Parathyroid adenoma (tissue), 2 donors: Measurements from ENCODE around the gene CPA1.
A peak's percentile ranks its signal among the peaks of the same experiment; 100 is the strongest.

Experiments used
- H2AFZ ChIP-seq: fragments of 300-600 bp; sonication (generic); one replicate; pipeline ENCODE4 v1.7.0; 2017; ENCODE audit warnings: antibody characterized with exemption, mild to moderate bottlenecking
- H3K27ac ChIP-seq: fragments of 300-600 bp; sonication (generic); one replicate; pipeline ENCODE4 v1.7.0; 2017
- H3K27me3 ChIP-seq: fragments of 300-600 bp; sonication (generic); one replicate; pipeline ENCODE4 v1.7.0; 2017; ENCODE audit warnings: low read length; ENCODE audit not compliant: control insufficient read depth, insufficient read depth
- H3K36me3 ChIP-seq: fragments of 300-600 bp; sonication (generic); one replicate; pipeline ENCODE4 v1.7.0; 2017; ENCODE audit warnings: low read length; ENCODE audit not compliant: control insufficient read depth, insufficient read depth
- H3K4me1 ChIP-seq: fragments of 300-600 bp; sonication (generic); one replicate; pipeline ENCODE4 v1.7.0; 2017; ENCODE audit warnings: control low read depth
- H3K4me2 ChIP-seq: fragments of 300-600 bp; sonication (generic); one replicate; pipeline ENCODE4 v1.7.0; 2017; ENCODE audit warnings: low read length
- H3K4me3 ChIP-seq: fragments of 300-600 bp; sonication (generic); one replicate; pipeline ENCODE4 v1.7.0; 2017; ENCODE audit warnings: low read depth, low read length
- H3K79me2 ChIP-seq: fragments of 300-600 bp; sonication (generic); one replicate; pipeline ENCODE4 v1.7.0; 2017; ENCODE audit warnings: control low read depth
- H3K9ac ChIP-seq: fragments of 300-600 bp; sonication (generic); one replicate; pipeline ENCODE4 v1.7.0; 2017; ENCODE audit warnings: mild to moderate bottlenecking
- H3K9me3 ChIP-seq: fragments of 300-600 bp; sonication (generic); one replicate; pipeline ENCODE4 v1.7.0; 2017; ENCODE audit warnings: low read length; ENCODE audit not compliant: control insufficient read depth
- TF ChIP-seq, protein P1 (sequence below): fragments of 300-600 bp; sonication (generic); IDR thresholded peaks from one replicate; pipeline ENCODE4 v1.7.0; 2017; ENCODE audit warnings: antibody characterized with exemption, mild to moderate bottlenecking
- donor health status: primary hyperparathyroidism.

Gene CPA1

DNA sequence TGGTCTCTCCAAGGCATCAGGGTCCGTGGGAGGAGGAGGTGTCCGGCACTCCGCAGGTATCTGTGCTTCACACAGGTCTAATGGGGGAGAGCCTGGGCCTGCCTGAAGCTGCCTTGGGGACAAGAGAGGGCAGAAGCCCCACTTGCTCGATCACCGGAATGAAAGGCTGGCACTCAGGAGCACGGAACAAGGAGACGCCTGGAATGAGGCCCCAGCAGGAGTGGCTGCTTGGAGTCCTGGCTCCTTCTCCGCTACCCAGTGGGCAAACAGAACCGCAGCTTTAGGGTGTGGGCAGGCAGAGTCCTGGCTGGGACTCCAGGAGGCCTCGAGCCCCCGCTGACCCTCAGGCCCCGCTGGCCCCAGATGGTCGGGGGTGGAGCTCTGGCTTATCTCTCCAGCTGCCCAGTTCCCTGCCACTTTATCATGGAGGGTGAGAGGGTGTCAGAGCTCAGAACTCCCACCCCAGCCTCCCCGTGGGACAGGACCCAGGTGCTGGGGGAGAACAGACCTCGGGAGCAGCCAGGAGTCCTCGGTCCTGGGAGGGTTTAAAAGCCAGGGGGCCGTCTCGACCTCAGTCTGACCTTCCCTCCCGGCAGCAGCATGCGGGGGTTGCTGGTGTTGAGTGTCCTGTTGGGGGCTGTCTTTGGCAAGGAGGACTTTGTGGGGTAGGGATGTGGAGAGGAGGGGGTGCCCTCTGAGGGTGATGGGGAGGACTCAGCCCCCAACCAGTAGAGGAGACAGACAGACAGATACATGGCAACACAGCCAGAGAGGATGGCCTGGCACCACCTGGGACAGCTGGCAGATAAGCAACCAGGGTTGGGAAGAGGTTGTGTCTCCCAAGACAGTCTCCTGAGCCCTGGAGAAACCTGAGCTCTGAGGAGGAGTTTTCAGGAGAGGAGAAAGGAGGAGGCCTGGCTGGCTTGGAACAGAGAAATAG, at the start of gene CPA1:
Gene CPA1, plus strand, starts transcription at position 574 of the 940 bp plus-strand sequence. Its CDS starts 27 bp downstream, at position 601.
- H3K27ac ChIP-seq, result no peak within 1 kb of the TSS
- no peaks in the 10 kb centered on the region for H3K36me3 ChIP-seq
- peak within 1 kb of the TSS; percentile 56 for H2AFZ ChIP-seq
- no peaks in the 10 kb centered on the region for H3K79me2 ChIP-seq
- H3K4me3 ChIP-seq, result no peak within 1 kb of the TSS
- H3K9me3 ChIP-seq, result no peaks in the 10 kb centered on the region
- TF ChIP-seq, protein P1, sequence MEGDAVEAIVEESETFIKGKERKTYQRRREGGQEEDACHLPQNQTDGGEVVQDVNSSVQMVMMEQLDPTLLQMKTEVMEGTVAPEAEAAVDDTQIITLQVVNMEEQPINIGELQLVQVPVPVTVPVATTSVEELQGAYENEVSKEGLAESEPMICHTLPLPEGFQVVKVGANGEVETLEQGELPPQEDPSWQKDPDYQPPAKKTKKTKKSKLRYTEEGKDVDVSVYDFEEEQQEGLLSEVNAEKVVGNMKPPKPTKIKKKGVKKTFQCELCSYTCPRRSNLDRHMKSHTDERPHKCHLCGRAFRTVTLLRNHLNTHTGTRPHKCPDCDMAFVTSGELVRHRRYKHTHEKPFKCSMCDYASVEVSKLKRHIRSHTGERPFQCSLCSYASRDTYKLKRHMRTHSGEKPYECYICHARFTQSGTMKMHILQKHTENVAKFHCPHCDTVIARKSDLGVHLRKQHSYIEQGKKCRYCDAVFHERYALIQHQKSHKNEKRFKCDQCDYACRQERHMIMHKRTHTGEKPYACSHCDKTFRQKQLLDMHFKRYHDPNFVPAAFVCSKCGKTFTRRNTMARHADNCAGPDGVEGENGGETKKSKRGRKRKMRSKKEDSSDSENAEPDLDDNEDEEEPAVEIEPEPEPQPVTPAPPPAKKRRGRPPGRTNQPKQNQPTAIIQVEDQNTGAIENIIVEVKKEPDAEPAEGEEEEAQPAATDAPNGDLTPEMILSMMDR, result no peak
- no peaks in the 10 kb centered on the region for H3K4me1 ChIP-seq
- no peak within 1 kb of the TSS for H3K9ac ChIP-seq
- H3K4me2 ChIP-seq, result no peak within 1 kb of the TSS
- no peaks in the 10 kb centered on the region for H3K27me3 ChIP-seq

DNA sequence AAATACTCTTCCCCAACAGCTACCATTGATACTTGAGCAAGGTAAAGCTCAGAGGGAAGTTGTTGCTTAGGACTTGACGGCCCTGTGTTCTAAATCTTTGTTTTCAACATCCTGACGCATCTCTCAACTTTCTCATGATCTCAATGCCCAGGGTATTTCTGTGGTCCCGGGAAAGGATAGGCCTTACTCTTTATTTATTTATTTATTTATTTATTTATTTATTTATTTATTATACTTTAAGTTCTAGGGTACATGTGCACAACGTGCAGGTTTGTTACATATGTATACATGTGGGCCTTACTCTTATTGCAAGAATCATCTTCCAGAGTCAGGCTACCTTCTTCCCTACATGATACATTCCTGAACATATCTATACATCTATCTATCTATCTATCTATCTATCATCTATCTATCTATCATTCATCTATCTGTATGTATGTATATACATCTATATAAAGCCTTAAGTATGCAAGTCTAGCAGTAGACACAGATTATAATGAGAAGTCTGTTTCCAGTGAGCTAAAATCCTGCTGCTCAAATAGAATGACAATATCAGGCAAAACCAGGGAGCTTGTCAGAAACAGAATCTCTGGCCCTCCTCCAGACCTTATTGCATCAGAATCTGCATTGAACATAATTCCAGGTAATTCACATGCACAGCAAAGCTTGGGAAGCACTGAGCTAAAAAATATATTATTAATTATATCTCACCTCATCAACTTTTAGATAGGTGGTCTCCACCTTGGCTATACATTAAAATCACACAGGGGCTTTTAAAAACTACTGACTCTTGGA, 47.8 kb upstream of the CPA1 start:
- Histone ChIP-seq H3K4me2 (no peak overlapping the region), H3K27me3 (no peaks in the 10 kb centered on the region), H3K4me1 (peaks cover 2% of the 10 kb centered on the region), H3K9me3 (no peaks in the 10 kb centered on the region), H3K79me2 (no peaks in the 10 kb centered on the region), H2AFZ (no peak overlapping the region), H3K4me3 (no peak overlapping the region), H3K9ac (no peak overlapping the region), H3K27ac (no peak overlapping the region), H3K36me3 (no peaks in the 10 kb centered on the region)
- TF ChIP-seq, protein P1, result no peak

DNA sequence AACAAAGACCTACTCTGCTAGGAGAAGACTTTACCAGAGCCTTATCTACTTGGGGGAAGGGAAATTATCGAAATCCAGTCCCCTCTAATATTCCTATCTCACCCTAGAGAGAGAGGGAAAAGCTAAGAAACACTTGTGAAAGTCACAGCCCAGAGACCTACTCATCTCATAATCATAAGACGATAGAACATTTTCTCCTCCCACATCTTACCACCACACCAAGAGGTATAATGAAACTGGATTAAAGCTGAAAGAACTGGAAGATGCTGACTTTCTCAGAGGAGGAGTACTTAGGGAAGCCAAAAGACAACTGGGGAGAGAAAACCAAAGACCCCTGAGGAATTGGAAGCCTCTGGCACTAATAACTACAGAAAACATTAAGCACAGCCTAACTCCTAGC, 46.5 kb upstream of the CPA1 start:
- no peak overlapping the region for H3K4me2 ChIP-seq
- H3K27me3 ChIP-seq, result no peaks in the 10 kb centered on the region
- no peaks in the 10 kb centered on the region for H3K9me3 ChIP-seq
- H3K27ac ChIP-seq, result no peak overlapping the region
- H3K36me3 ChIP-seq, result no peaks in the 10 kb centered on the region
- no peak overlapping the region for H3K9ac ChIP-seq
- no peak overlapping the region for H2AFZ ChIP-seq
- no peak overlapping the region for H3K4me3 ChIP-seq
- H3K79me2 ChIP-seq, result no peaks in the 10 kb centered on the region
- TF ChIP-seq, protein P1, result no peak
- H3K4me1 ChIP-seq, result peaks cover 2% of the 10 kb centered on the region

DNA sequence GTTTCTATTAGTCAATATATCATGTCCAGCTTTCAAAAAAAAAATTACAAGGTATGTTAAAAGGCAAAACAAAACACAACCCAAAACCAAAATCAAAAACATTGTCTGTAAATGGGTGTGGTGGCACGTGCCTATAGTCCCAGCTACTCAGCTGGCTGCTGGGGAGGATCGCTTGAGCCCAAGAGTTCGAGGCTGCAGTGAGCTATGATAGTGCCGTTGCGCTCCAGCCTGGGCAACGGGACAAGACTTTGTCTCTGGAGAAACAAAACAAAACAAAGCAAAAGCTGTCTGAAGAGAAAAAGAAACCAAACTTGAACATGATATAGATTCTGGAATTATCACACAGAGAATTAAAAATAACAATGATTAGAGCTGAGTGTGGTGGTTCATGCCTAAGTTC, 46.0 kb upstream of the CPA1 start:
- no peaks in the 10 kb centered on the region for H3K79me2 ChIP-seq
- H3K9me3 ChIP-seq, result no peaks in the 10 kb centered on the region
- no peaks in the 10 kb centered on the region for H3K27me3 ChIP-seq
- no peaks in the 10 kb centered on the region for H3K36me3 ChIP-seq
- H3K4me3 ChIP-seq, result no peak overlapping the region
- H2AFZ ChIP-seq, result no peak overlapping the region
- H3K27ac ChIP-seq, result no peak overlapping the region
- no peak overlapping the region for H3K9ac ChIP-seq
- TF ChIP-seq, protein P1, result no peak
- peaks cover 2% of the 10 kb centered on the region for H3K4me1 ChIP-seq
- no peak overlapping the region for H3K4me2 ChIP-seq
